K562 (cell line): ENCODE results near the gene PTPN12.

Experiments used
- CEBPB ChIP-seq: fragments of 450-650 bp; IDR thresholded peaks from 2 replicates; pipeline ENCODE4 v1.6.1; 2016; ENCODE audit warnings: missing genetic modification characterization, missing compliant biosample characterization
- CLOCK ChIP-seq: fragments of 250-450 bp; sonication (Bioruptor Pico); IDR thresholded peaks from 2 replicates; pipeline ENCODE4 v1.4.0; 2020; ENCODE audit warnings: mild to moderate bottlenecking, moderate library complexity, borderline replicate concordance
- GTF3C2 ChIP-seq: IDR thresholded peaks from 3 replicates; pipeline ENCODE4 v1.6.1; 2011; ENCODE audit warnings: borderline replicate concordance, mild to moderate bottlenecking, moderate library complexity; ENCODE audit not compliant: insufficient read length; ENCODE audit errors: extremely low read depth
- JUND ChIP-seq, 2 experiments: IDR thresholded peaks; 2 replicates in 1 of 2; 3 replicates in 1 of 2; pipeline ENCODE4 v1.6.1; 2011; ENCODE audit warnings: borderline replicate concordance in 2 of 2, low read depth in 2 of 2, low read length in 2 of 2, improper control_type of control experiment in 1 of 2, missing biosample characterization in 1 of 2, missing genetic modification characterization in 1 of 2, missing genetic modification reagents in 1 of 2
- KDM2B ChIP-seq: fragments of 250-450 bp; sonication (Bioruptor Pico); IDR thresholded peaks from 2 replicates; pipeline ENCODE4 v1.8.0; 2021; ENCODE audit warnings: mild to moderate bottlenecking, moderate library complexity
- KLF16 ChIP-seq: IDR thresholded peaks from 2 replicates; pipeline ENCODE4 v1.6.1; 2016; ENCODE audit warnings: antibody characterized with exemption
- POLR2A ChIP-seq: fragments of 450-650 bp; conservative IDR thresholded peaks from 2 replicates; pipeline ENCODE4 v1.6.1; 2016
- POLR2AphosphoS5 ChIP-seq: IDR thresholded peaks from 2 replicates; pipeline ENCODE4 v1.6.1; 2011; ENCODE audit warnings: mild to moderate bottlenecking, low read depth, low read length, moderate library complexity; ENCODE audit not compliant: control insufficient read depth, insufficient read depth
- SMC3 ChIP-seq: conservative IDR thresholded peaks from 2 replicates; pipeline ENCODE4 v1.6.1; 2011; ENCODE audit warnings: low read depth, low read length, improper control_type of control experiment; ENCODE audit not compliant: insufficient read depth

GRCh38 chr7:77627309-77627676 is 90.2 kb downstream of the PTPN12 start:
- TF ChIP-seq CLOCK = no peak
- no peak for TF ChIP-seq POLR2AphosphoS5
- TF ChIP-seq SMC3 = no peak
- TF ChIP-seq CEBPB (tag) = no peak
- TF ChIP-seq POLR2A = no peak
- no peak for TF ChIP-seq GTF3C2
- peak; percentile 79 for TF ChIP-seq JUND (IDR thresholded peaks at IDR 0.05; ENCODE audit: borderline replicate concordance, low read depth, low read length)
- no peak for TF ChIP-seq JUND (tag; IDR thresholded peaks at IDR 0.05; ENCODE audit: borderline replicate concordance, low read depth, low read length)
- no peak for TF ChIP-seq KLF16
- no peak for TF ChIP-seq KDM2B (CRISPR knock-in tag)
